Prostate gland (tissue), 2 donors: Measurements from ENCODE around the gene PAN3.

Source experiments
- POLR2AphosphoS5 ChIP-seq: sonication (generic); formaldehyde crosslinking; IDR thresholded peaks from one replicate; pipeline ENCODE4 v1.6.1; 2017; ENCODE audit warnings: antibody characterized with exemption
- TF ChIP-seq, protein P1 (sequence below), 4 experiments: fragments of 200-600 bp in 2 of 4; fragments of 450-650 bp in 2 of 4; sonication (generic) in 2 of 4; IDR thresholded peaks; 1 replicate in 3 of 4; 2 replicates in 1 of 4; pipeline ENCODE4 v1.5.1; 2016 to 2019; ENCODE audit warnings: antibody characterized with exemption in 4 of 4, mild to moderate bottlenecking in 2 of 4, moderate library complexity in 2 of 4

- TF ChIP-seq, protein P1, sequence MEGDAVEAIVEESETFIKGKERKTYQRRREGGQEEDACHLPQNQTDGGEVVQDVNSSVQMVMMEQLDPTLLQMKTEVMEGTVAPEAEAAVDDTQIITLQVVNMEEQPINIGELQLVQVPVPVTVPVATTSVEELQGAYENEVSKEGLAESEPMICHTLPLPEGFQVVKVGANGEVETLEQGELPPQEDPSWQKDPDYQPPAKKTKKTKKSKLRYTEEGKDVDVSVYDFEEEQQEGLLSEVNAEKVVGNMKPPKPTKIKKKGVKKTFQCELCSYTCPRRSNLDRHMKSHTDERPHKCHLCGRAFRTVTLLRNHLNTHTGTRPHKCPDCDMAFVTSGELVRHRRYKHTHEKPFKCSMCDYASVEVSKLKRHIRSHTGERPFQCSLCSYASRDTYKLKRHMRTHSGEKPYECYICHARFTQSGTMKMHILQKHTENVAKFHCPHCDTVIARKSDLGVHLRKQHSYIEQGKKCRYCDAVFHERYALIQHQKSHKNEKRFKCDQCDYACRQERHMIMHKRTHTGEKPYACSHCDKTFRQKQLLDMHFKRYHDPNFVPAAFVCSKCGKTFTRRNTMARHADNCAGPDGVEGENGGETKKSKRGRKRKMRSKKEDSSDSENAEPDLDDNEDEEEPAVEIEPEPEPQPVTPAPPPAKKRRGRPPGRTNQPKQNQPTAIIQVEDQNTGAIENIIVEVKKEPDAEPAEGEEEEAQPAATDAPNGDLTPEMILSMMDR (IDR thresholded peaks at IDR 0.05): no peak
- no peak for TF ChIP-seq POLR2AphosphoS5
Measured at GRCh38 chr13:28267497-28267896, 129.2 kb downstream of the PAN3 start.
